Trophoblast cell (in vitro differentiated cells and primary cell): ENCODE results near the gene SPATA18.
"Not testable (repeated sequence)": the region's sequence is repeated elsewhere in the genome, so short reads cannot be mapped to it uniquely, and the experiment has no call there.

ENCODE experiments used
- DNase-seq, 2 donors: peaks; one replicate each; pipeline ENCODE4 v3.0.0-alpha.2; 2016
- H2AFZ ChIP-seq: 2 replicates; pipeline ENCODE4 v1.6.1; 2013; ENCODE audit warnings: low read length, moderate library complexity, mild to moderate bottlenecking; ENCODE audit not compliant: insufficient read depth, poor library complexity
- H2AK5ac ChIP-seq: 2 replicates; pipeline ENCODE4 v1.6.1; 2013; ENCODE audit warnings: mild to moderate bottlenecking, low read length
- H2BK120ac ChIP-seq: 2 replicates; pipeline ENCODE4 v1.6.1; 2013; ENCODE audit warnings: low read length, mild to moderate bottlenecking, moderate library complexity; ENCODE audit not compliant: insufficient read depth, poor library complexity
- H2BK12ac ChIP-seq: 2 replicates; pipeline ENCODE4 v1.6.1; 2013; ENCODE audit warnings: mild to moderate bottlenecking, low read length, moderate library complexity
- H2BK5ac ChIP-seq: 2 replicates; pipeline ENCODE4 v1.6.1; 2013; ENCODE audit warnings: low read length, low read depth, moderate library complexity, mild to moderate bottlenecking; ENCODE audit not compliant: poor library complexity
- H3K14ac ChIP-seq: 2 replicates; pipeline ENCODE4 v1.6.1; 2013; ENCODE audit warnings: mild to moderate bottlenecking, low read length
- H3K18ac ChIP-seq: 2 replicates; pipeline ENCODE4 v1.6.1; 2013; ENCODE audit warnings: mild to moderate bottlenecking, low read length
- H3K23ac ChIP-seq: 2 replicates; pipeline ENCODE4 v1.6.1; 2013; ENCODE audit warnings: low read length
- H3K27ac ChIP-seq: 2 replicates; pipeline ENCODE4 v1.5.1; 2013; ENCODE audit warnings: low read depth, mild to moderate bottlenecking, inconsistent platforms, low read length, moderate library complexity
- H3K27me3 ChIP-seq: 2 replicates; pipeline ENCODE4 v1.6.1; 2013; ENCODE audit warnings: inconsistent platforms, mild to moderate bottlenecking, low read length, moderate library complexity; ENCODE audit not compliant: insufficient read depth
- H3K36me3 ChIP-seq, 2 experiments: 1 replicate in 1 of 2; 2 replicates in 1 of 2; pipeline ENCODE4 v1.6.1; 2013; ENCODE audit warnings: low read length in 2 of 2, mild to moderate bottlenecking in 2 of 2, moderate library complexity in 1 of 2; ENCODE audit not compliant: insufficient read depth in 2 of 2, control insufficient read depth in 1 of 2
- H3K4ac ChIP-seq: 2 replicates; pipeline ENCODE4 v1.6.1; 2013; ENCODE audit warnings: low read depth, mild to moderate bottlenecking, low read length, moderate library complexity
- H3K4me1 ChIP-seq, 2 experiments: 1 replicate in 1 of 2; 2 replicates in 1 of 2; pipeline ENCODE4 v1.6.1; 2013; ENCODE audit warnings: low read length in 2 of 2, mild to moderate bottlenecking in 2 of 2, moderate library complexity in 1 of 2; ENCODE audit not compliant: insufficient read depth in 2 of 2, control insufficient read depth in 1 of 2
- H3K4me2 ChIP-seq: 2 replicates; pipeline ENCODE4 v1.6.1; 2013; ENCODE audit warnings: inconsistent platforms, mild to moderate bottlenecking, low read length, moderate library complexity
- H3K4me3 ChIP-seq: 2 replicates; pipeline ENCODE4 v1.5.1; 2013; ENCODE audit warnings: mild to moderate bottlenecking, low read depth, low read length, inconsistent platforms
- H3K79me1 ChIP-seq: one replicate; pipeline ENCODE4 v1.6.1; 2013; ENCODE audit warnings: low read length
- H3K79me2 ChIP-seq: 2 replicates; pipeline ENCODE4 v1.6.1; 2013; ENCODE audit warnings: low read length, mild to moderate bottlenecking; ENCODE audit not compliant: control insufficient read depth, insufficient read depth, poor library complexity
- H3K9ac ChIP-seq: 2 replicates; pipeline ENCODE4 v1.6.1; 2013; ENCODE audit warnings: mild to moderate bottlenecking, low read length
- H3K9me3 ChIP-seq: 2 replicates; pipeline ENCODE4 v1.6.1; 2013; ENCODE audit warnings: low read depth, mild to moderate bottlenecking, control low read depth, inconsistent platforms, low read length; ENCODE audit not compliant: insufficient read depth
- H4K12ac ChIP-seq: 2 replicates; pipeline ENCODE4 v1.6.1; 2013; ENCODE audit warnings: low read depth, mild to moderate bottlenecking, low read length, moderate library complexity
- H4K8ac ChIP-seq: 2 replicates; pipeline ENCODE4 v1.6.1; 2013; ENCODE audit warnings: low read depth, mild to moderate bottlenecking, low read length, moderate library complexity
- H4K91ac ChIP-seq: one replicate; pipeline ENCODE4 v1.6.1; 2013; ENCODE audit warnings: low read depth, mild to moderate bottlenecking, low read length, moderate library complexity
- WGBS: extraction: QIAGEN DNeasy Blood & Tissue Kit; methylation state at CpG from one replicate; pipeline ENCODE4 v1.1.7; 2013; ENCODE audit warnings: missing lambda C conversion rate; ENCODE audit not compliant: insufficient read length, insufficient coverage; ENCODE audit errors: extremely low coverage; 5-methylcytosine and 5-hydroxymethylcytosine counted together

The SPATA18 gene

DNA sequence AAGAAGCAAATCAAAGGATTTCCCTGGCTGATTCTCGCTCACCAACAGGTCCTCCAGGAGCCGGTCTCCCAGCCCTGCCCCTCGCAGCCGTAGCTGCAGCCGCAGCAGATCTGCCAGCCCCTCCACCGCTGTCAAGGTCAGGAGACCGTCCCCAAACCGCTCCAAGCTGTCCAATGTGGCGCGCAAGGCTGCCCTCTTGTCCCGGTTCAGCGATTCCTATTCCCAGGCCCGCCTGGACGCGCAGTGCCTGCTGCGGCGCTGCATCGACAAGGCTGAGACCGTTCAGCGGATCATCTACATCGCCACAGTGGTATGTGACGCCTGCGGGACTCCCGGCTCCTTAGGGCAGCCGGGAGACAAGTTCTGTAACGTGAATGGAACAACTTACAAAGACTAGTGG is 25.6 kb downstream of the SPATA18 start:
- H3K27ac ChIP-seq, result no peak overlapping the region
- no peaks in the 10 kb centered on the region for H3K79me2 ChIP-seq
- H3K27me3 ChIP-seq, result no peaks in the 10 kb centered on the region
- peak; percentile 11 to 53 for DNase-seq
- no peaks in the 10 kb centered on the region for H3K79me1 ChIP-seq
- WGBS, result no CpG with 5 or more reads among the region's 26 CpGs
- H3K4me1 ChIP-seq, result peaks cover 3% of the 10 kb centered on the region in 2 experiments
- no peak overlapping the region for H2BK5ac ChIP-seq
- no peak overlapping the region for H3K18ac ChIP-seq
- no peak overlapping the region for H2BK12ac ChIP-seq
- H4K8ac ChIP-seq, result peak overlapping the region; percentile 43
- no peak overlapping the region for H3K23ac ChIP-seq
- no peak overlapping the region for H3K4me3 ChIP-seq
- peak overlapping the region; percentile 61 for H3K4me2 ChIP-seq
- H2AFZ ChIP-seq, result no peak overlapping the region
- H2AK5ac ChIP-seq, result no peak overlapping the region
- no peaks in the 10 kb centered on the region for H3K9me3 ChIP-seq
- H3K9ac ChIP-seq, result no peak overlapping the region
- no peak overlapping the region for H3K14ac ChIP-seq
- no peak overlapping the region for H2BK120ac ChIP-seq
- no peak overlapping the region for H4K12ac ChIP-seq
- no peak overlapping the region for H4K91ac ChIP-seq
- H3K36me3 ChIP-seq, result no peaks in the 10 kb centered on the region
- H3K4ac ChIP-seq, result no peak overlapping the region

DNA sequence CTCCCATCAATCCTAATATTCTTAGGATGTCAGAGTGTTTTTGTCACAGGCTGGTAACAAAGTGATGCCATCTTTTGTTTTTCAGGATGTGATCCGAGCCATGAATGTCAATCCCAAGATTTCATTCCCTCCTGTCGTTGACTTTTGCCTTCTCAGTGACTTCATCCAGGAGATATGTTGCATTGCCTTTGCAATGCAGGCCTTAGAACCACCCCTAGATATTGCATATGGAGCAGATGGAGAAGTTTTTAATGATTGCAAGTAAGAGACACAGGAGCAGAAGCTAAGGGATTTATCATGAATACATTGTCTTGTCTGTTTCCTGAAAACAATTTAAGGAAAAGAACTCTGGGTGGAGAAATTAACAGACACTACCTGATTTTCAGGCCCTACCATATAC is 28.6 kb downstream of the SPATA18 start:
- Histone ChIP-seq H3K18ac (no peak overlapping the region), H3K79me2 (no peaks in the 10 kb centered on the region), H4K8ac (no peak overlapping the region), H3K4ac (no peak overlapping the region), H2BK120ac (no peak overlapping the region), H3K36me3 (no peaks in the 10 kb centered on the region), H2BK5ac (no peak overlapping the region), H3K9me3 (no peaks in the 10 kb centered on the region), H2AK5ac (no peak overlapping the region), H3K4me3 (no peak overlapping the region), H3K4me1 (peaks cover 3% of the 10 kb centered on the region in 2 experiments), H3K27me3 (no peaks in the 10 kb centered on the region), H4K91ac (no peak overlapping the region), H3K14ac (no peak overlapping the region), H2AFZ (no peak overlapping the region), H3K23ac (no peak overlapping the region), H3K4me2 (no peak overlapping the region), H3K27ac (no peak overlapping the region), H2BK12ac (no peak overlapping the region), H4K12ac (no peak overlapping the region), H3K9ac (no peak overlapping the region), H3K79me1 (no peaks in the 10 kb centered on the region)
- WGBS, result no CpG with 5 or more reads among the region's 2 CpGs
- DNase-seq, result no peak

DNA sequence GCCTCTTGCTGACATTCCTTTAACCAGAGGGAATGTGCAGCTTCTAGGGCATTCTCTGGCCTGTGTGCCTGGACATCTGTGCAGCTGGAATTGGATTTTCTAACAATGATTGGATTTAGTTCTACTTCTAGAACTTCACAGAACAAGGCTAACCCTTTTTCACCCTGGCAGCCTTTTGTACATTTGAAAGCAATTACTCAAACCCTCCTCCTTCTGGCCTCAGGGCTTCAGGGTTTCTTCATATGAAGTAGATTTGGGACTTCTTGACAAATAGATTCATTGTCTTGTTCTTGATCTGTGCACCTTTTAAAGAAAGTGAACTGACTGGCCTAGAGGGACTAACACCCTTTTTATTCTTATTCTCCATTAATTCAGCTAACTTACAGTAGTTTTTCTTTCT is 30.1 kb downstream of the SPATA18 start:
- DNase-seq, result no peak

DNA sequence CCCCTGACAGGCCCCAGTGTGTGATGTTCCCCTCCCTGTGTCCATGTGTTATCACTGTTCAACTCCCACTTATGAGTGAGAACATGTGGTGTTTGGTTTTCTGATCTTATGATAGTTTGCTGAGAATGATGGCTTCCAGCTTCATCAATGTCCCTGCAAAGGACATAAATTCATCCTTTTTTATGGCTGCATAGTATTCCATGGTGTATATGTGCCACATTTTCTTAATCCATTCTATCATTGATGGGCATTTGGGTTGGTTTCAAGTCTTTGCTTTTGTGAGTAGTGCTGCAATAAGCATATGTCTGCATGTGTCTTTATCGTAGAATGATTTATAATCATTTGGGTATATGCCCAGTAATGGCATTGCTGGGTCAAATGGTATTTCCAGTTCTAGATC is 35.3 kb downstream of the SPATA18 start:
- H3K4ac ChIP-seq, H2AK5ac ChIP-seq, H3K23ac ChIP-seq, H3K4me1 ChIP-seq, H4K91ac ChIP-seq, H3K14ac ChIP-seq, H3K27me3 ChIP-seq, H2BK5ac ChIP-seq, H3K36me3 ChIP-seq, H3K27ac ChIP-seq, DNase-seq, H3K79me1 ChIP-seq, H3K4me2 ChIP-seq, H2AFZ ChIP-seq, H3K79me2 ChIP-seq, H2BK12ac ChIP-seq, H3K9me3 ChIP-seq, H4K8ac ChIP-seq, H3K4me3 ChIP-seq, H3K18ac ChIP-seq, H4K12ac ChIP-seq, H3K9ac ChIP-seq, H2BK120ac ChIP-seq: not testable (repeated sequence)
- no CpG with 5 or more reads among the region's 1 CpG for WGBS

More for the DNA sequence above, 30.1 kb downstream of the SPATA18 start:
- H3K4me3 ChIP-seq, result no peak overlapping the region
- H2AFZ ChIP-seq, result no peak overlapping the region
- no peak overlapping the region for H4K8ac ChIP-seq
- H3K36me3 ChIP-seq, result no peaks in the 10 kb centered on the region
- no peak overlapping the region for H3K14ac ChIP-seq
- H2BK5ac ChIP-seq, result no peak overlapping the region
- H4K91ac ChIP-seq, result no peak overlapping the region
- no peak overlapping the region for H3K9ac ChIP-seq
- no peak overlapping the region for H3K4ac ChIP-seq
- no peak overlapping the region for H3K23ac ChIP-seq
- H3K4me1 ChIP-seq, result peaks cover 3% of the 10 kb centered on the region in 2 experiments
- H2BK12ac ChIP-seq, result no peak overlapping the region
- H3K4me2 ChIP-seq, result no peak overlapping the region
- H3K27ac ChIP-seq, result no peak overlapping the region
- H4K12ac ChIP-seq, result no peak overlapping the region
- H3K9me3 ChIP-seq, result no peaks in the 10 kb centered on the region
- H2AK5ac ChIP-seq, result no peak overlapping the region
- no peak overlapping the region for H2BK120ac ChIP-seq
- no peaks in the 10 kb centered on the region for H3K27me3 ChIP-seq
- no peaks in the 10 kb centered on the region for H3K79me2 ChIP-seq
- no peaks in the 10 kb centered on the region for H3K79me1 ChIP-seq
- no peak overlapping the region for H3K18ac ChIP-seq
